Measurements from ENCODE around the gene AGBL3. TPM values are rescaled to one million over a fixed set of nuclear protein-coding genes. Genes with fewer than 3 reads are reported as not detected.

Gene AGBL3
- total RNA-seq (1 to 10 TPM; 1.1 to 3.5 (median 2.3) TPM), polyA plus RNA-seq (1 to 10 TPM in 1 of 3 donors, under 1 TPM in 2; 0.51 to 1.3 (median 0.76) TPM)
- long read RNA-seq, donor 1, result 0 reads
- long read RNA-seq, donor 2, partial matches to known transcripts, result 0 of 4 reads
- long read RNA-seq, donor 2, other reads (novel, unspliced or antisense), result 4 of 4 reads

DNA sequence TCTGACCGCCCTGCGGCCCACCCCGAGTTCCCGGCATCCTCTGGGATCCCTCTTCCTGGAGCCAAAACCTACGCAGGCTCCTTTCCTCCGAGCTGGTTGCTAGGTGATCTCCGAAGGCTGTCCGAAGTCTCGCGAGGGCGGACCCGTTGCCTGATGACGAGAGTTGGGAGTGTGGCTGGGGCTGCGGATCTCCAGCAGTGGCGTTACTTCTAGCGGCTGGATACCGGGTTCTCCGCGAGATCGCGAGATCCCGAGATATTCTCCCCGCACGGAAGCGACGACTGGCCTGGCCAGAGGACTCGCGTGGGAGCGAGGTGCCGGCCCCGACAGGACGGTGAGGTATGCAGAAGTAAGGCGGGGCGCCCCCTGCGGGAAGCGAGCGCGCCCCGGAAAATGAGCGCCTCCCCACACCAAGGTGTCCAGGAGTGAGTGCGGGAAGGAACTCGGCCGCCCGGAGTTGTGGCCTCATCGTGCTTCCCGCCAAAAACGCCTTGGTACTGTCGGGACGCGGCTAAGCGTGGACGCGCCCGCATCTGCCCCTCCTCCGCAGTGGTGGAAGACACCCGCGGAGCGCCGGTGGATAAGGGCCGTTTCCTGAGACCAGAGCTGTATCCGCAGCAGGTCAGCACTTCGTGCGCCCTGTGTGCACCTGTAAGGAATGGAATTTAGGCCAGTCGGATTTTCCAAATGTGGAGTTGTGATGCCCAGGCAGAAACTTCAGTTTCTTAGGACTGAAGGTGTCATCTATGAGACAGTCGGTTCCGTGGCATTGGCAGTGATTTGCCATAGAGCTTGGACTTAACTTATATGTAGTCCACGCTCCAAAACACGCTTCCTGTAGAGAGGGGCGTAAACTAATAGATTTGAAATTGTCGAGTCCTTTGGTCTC lies at the start of gene AGBL3:
AGBL3 (plus strand) TSS at position 146 of the 889 bp plus-strand sequence. CDS start 1,426 bp downstream, outside the sequence.
- Histone ChIP-seq H3K27me3 (ENCODE audit: insufficient read depth in 3 of 3, low read length in 2 of 3) (no peaks in the 10 kb centered on the region), H3K4me1 (peaks cover 9% of the 10 kb centered on the region), H3K27ac (peak within 1 kb of the TSS; percentile 88), H3K4me3 (peak within 1 kb of the TSS; percentile 78), H3K36me3 (ENCODE audit: insufficient read depth in 1 of 2, low read depth in 1 of 2) (peaks cover 0 to 17% of the 10 kb centered on the region in 2 donors), H3K9me3 (no peaks in the 10 kb centered on the region)
- DNase-seq, result peak; percentile 97 to 98
- intact Hi-C loops (cut with DNase I), result loop anchor here (2.0 to 10.0 kb wide), 3 partner anchors 161 to 182 kb away; partner anchors contain the start of gene TMEM140 (in 1 of the 2)
- WGBS, 3 donors, result 0 to 1% (median 1%) methylated on average over 68 to 70 of the region's 70 CpGs
- peak; percentile 98 to 99 (median 99) for ATAC-seq
- TF ChIP-seq, protein P1, sequence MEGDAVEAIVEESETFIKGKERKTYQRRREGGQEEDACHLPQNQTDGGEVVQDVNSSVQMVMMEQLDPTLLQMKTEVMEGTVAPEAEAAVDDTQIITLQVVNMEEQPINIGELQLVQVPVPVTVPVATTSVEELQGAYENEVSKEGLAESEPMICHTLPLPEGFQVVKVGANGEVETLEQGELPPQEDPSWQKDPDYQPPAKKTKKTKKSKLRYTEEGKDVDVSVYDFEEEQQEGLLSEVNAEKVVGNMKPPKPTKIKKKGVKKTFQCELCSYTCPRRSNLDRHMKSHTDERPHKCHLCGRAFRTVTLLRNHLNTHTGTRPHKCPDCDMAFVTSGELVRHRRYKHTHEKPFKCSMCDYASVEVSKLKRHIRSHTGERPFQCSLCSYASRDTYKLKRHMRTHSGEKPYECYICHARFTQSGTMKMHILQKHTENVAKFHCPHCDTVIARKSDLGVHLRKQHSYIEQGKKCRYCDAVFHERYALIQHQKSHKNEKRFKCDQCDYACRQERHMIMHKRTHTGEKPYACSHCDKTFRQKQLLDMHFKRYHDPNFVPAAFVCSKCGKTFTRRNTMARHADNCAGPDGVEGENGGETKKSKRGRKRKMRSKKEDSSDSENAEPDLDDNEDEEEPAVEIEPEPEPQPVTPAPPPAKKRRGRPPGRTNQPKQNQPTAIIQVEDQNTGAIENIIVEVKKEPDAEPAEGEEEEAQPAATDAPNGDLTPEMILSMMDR (IDR thresholded peaks at IDR 0.05), result peak; percentile 57

DNA sequence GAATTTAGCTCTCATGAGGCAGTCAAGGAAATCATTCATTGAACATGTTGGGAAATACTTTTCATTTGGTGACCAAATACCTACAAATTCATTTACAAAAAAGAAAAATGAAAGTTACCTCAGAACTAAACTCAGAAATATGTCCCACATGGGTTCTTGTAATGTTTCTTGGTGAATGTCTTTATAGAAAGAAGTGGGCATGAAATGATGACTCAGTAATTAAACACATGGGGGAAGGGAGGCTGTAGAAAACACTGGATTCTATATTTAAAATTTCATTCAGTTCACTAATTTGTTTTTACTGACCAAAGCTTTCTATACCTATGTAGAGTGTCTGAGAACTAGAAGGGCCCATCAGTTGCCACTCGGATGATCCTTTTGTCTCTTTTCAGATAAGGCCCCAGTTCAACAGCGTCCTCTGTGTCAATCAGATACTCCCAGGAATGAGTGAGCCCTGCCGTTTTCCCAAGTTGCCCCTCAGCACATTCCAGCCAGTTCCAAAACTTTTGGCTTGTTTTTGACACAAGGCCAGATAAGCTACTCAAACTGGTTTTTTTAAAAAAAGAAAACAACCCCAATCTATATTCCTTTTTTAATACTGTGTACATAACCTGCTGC lies 49.3 kb upstream of the AGBL3 start:
- WGBS, 3 donors, result 68 to 78% (median 71%) methylated on average over 3 of the region's 3 CpGs
- Histone ChIP-seq H3K9me3 (no peaks in the 10 kb centered on the region), H3K4me1 (no peaks in the 10 kb centered on the region), H3K27ac (no peak overlapping the region), H3K27me3 (ENCODE audit: insufficient read depth in 3 of 3, low read length in 2 of 3) (no peaks in the 10 kb centered on the region), H3K4me3 (no peak overlapping the region), H3K36me3 (ENCODE audit: insufficient read depth in 1 of 2, low read depth in 1 of 2) (no peaks in the 10 kb centered on the region)
- DNase-seq, result no peak
- TF ChIP-seq, protein P1 (IDR thresholded peaks at IDR 0.05), result no peak
- ATAC-seq, result no peak
- intact Hi-C loops (cut with DNase I), result no loop called here

DNA sequence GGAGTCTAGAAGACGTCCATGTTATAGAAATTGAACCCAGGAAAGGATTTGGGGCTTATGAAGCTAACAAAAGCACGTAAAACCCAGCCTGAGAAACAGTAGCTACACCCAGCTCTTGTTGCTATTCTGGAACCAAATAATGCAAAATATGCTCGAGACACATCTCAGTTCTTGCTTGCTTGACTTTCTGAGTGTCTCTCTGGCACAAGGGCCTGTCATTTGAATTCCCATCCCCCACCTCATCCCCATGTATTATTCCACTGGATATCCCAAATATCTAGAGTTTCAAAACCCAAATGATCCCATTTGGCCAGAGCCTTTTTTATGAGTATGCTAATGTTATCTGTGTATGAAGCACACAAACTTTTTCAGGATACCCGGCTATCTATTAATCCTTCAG lies 48.2 kb upstream of the AGBL3 start:
- WGBS, 3 donors, result 67 to 78% (median 72%) methylated on average over 4 of the region's 4 CpGs
- no peak for ATAC-seq
- H3K4me3 ChIP-seq, result no peak overlapping the region
- TF ChIP-seq, protein P1 (IDR thresholded peaks at IDR 0.05), result no peak
- H3K9me3 ChIP-seq, result no peaks in the 10 kb centered on the region
- no peaks in the 10 kb centered on the region for H3K4me1 ChIP-seq
- H3K36me3 ChIP-seq (ENCODE audit: insufficient read depth in 1 of 2, low read depth in 1 of 2), result no peaks in the 10 kb centered on the region
- H3K27me3 ChIP-seq (ENCODE audit: insufficient read depth in 3 of 3, low read length in 2 of 3), result no peaks in the 10 kb centered on the region
- no peak overlapping the region for H3K27ac ChIP-seq
- DNase-seq, result no peak
- intact Hi-C loops (cut with DNase I), result no loop called here

DNA sequence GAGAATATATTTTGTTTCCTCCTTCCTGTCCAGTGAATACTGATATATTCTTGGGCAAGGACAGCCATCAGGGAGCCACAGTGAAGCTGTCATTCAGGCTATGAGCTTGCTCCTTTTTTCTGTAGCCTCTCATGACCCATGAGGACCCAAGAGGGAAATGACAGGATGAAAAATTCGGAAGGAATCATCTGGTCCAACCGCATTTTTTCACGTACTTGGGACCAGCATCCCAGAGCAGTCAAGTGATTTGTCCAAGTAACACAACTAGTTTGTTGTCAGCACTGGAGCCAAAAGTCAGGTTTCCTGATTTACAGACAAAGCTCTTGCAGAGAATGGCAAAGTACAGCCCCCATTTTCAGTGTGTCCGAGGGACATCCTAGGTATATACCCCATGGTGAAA lies 47.2 kb upstream of the AGBL3 start:
- intact Hi-C loops (cut with DNase I), result no loop called here
- H3K4me1 ChIP-seq, result no peaks in the 10 kb centered on the region
- 77 to 83% (median 81%) methylated on average over 4 of the region's 4 CpGs for WGBS, 3 donors
- ATAC-seq, result no peak
- no peak overlapping the region for H3K4me3 ChIP-seq
- H3K27ac ChIP-seq, result no peak overlapping the region
- TF ChIP-seq, protein P1 (IDR thresholded peaks at IDR 0.05), result no peak
- H3K36me3 ChIP-seq (ENCODE audit: insufficient read depth in 1 of 2, low read depth in 1 of 2), result no peaks in the 10 kb centered on the region
- no peak for DNase-seq
- no peaks in the 10 kb centered on the region for H3K9me3 ChIP-seq
- no peaks in the 10 kb centered on the region for H3K27me3 ChIP-seq (ENCODE audit: insufficient read depth in 3 of 3, low read length in 2 of 3)
